GM18519 (cell line): ENCODE data around the gene RIOX2.
"Not testable (repeated sequence)": the region's sequence is repeated elsewhere in the genome, so short reads cannot be mapped to it uniquely, and the experiment has no call there.

Experiments used
- ATAC-seq: cut with Tn5 transposase; IDR thresholded peaks from one replicate; pipeline ENCODE4 v1.9.1; 2021; ENCODE audit warnings: mild to moderate bottlenecking, moderate library complexity; ENCODE audit not compliant: unreplicated experiment, low FRiP score

Gene RIOX2

DNA sequence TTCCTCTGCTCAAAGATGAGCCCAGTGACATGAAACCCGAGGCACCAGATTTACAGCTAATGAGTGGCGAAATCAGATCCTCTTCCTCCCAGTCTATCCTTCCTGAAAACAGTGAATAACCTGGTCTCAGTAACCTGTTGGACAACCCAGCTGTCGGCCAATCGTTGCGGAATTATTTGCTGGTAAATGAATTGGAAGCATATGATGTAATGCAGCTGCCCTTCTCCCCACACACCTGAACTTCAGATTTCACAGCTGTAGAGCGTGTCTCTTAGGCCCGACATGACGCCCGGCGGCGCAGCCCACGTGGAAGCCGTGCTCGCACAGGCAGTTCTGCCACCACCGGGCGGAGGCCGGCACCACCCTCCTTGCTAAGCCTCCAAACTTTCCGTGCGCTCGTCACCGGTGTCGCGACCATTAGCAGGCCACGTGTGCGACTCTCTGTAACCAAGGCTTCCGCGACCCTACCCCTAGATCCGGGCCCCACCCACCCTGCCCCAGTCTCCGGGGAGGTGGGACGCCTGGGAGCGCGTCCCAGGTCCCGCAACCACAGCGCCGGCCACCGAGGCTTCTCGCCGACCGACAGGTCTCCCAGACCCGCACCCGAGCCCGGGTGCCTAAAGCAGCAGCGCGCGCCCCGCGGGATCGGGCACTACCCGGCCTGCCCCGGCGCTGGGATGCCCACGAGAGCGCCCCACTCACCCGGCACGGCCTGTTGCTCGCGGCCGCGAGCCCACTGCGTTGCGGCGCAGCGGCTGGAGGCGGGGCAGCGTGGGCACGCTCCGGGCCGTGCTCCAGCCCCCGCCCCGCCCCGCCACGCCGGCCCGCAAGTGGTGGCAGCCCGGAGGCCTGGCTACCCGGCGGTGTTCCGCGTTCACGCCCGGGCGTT lies at the start of gene RIOX2:
Gene RIOX2 (minus strand): TSS at position 753 of the 889 bp plus-strand sequence. CDS start 4,838 bp downstream, outside the sequence.
- peak; percentile 85 for ATAC-seq

GRCh38 chr3:98020412-98020811 lies 48.2 kb upstream of the RIOX2 start:
- ATAC-seq = no peak

- ATAC-seq = no peak
These were observed 46.1 kb upstream of the RIOX2 start for GRCh38 chr3:98018301-98018700.

DNA sequence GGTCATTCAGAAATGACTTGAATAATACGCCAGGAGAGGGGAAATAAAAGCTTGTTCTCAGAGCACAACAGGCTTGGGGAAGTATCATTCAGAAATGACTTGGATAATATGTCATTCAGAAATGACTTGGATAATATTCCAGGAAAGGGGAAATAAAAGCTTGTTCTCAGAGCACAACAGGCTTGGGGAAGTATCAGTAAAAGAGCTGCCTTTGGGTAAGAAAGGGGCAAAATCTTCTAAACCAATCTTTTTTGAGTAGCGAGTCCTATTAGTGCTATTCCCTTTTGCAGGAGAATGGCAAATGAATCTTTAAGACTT lies 42.0 kb upstream of the RIOX2 start:
- no peak for ATAC-seq

DNA sequence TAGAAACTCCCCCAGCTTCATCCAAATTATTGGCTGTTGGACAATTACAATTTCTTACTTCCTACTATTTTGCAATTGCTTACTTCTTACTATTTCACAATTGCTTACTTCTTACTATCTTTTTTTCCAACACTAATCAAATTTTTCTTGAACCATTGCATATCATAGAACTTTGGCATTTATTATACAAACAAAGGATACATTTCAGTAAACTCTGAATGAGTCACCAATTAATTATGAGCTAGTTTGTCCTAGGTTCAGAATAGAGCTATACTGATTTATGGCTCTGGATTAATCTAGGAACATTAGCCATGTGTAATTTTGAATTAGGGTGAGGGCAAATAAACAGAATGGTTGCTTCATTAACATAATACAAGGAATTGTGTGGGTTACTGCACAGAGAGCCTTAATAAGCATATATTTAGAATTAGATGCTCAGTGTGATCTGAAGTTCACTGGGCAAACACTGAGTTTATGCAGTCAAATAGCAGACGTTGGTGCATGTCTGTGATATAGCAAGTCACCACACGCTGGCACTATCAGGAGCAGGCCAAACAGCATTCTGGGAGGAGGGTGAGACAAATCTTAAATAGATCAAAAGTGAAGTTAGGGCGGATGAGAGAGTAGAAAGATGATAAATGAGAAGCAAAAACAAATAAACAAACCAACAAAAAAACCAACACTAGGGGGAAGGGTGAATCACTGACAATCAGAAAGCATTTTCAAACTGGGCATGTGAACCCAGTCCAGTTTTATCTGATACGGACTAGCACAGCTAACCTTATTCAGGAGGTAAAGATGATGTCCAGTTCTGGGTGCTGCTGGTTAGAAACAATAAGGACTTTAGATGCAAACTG lies 41.4 kb upstream of the RIOX2 start:
- ATAC-seq = no peak

DNA sequence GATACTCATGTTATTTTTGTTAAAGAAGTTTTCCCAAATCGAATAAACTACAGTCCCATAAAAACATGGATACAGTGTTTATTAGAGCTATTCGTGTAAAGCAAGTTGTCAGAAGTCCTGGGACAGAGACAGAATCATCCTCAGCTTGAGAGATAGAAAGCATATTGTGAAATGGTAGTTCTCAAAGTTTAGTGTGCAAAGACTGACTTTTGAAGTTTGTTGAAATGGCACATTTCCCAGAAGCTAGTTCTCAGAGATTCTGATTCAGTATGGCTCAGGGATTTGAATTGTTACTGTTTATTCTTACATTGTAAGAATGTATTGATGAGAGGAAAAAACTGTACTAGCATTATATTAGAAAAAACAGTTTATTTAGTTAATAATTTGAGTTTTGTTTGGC lies 40.7 kb upstream of the RIOX2 start:
- ATAC-seq = no peak

DNA sequence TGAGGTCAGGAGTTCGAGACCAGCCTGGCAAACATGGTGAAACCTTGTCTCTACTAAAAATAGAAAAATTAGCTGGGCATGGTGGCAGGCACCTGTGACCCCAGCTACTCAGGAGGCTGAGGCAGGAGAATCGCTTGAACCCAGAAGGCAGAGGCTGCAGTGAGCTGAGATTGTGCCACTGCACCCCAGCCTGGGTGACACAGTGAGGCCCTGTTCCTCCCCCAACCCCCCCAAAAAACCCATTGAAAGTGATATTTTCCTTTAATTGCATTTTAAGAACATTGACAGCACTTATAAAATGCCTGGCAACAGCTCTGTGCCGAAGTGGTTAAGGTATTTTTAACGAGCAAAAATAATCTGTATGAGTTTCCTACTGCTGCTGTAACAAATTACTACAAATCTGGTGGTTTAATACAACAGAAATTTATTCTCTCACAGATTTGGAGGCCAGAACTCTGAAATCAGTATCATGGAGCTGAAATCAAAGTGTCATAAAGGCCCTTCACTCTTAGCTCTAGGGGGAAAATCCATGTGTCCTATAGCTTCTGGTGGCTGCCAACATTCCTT lies 38.7 kb upstream of the RIOX2 start:
- not testable (repeated sequence) for ATAC-seq

GRCh38 chr3:98010194-98010882 lies 38.1 kb upstream of the RIOX2 start:
- ATAC-seq = no peak

DNA sequence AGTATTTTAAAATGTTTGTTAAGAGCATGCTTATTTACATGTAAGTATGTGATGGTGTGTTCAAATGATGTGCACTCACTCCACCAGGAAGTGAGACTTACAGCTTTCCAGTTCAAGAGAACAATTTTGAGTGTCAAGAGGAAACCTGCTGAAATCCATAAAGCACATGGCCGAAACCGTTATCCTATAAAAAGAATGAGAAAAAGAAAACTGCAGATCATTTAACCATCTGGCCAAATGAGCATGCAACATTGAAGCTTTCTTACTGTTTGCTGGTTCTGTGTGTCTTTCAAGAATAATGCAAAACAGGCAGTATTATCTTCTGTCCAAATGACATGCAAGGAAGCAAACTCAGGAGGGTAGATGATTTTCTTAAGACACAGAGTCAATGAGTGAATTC lies 36.6 kb upstream of the RIOX2 start:
- ATAC-seq = peak; percentile 45

DNA sequence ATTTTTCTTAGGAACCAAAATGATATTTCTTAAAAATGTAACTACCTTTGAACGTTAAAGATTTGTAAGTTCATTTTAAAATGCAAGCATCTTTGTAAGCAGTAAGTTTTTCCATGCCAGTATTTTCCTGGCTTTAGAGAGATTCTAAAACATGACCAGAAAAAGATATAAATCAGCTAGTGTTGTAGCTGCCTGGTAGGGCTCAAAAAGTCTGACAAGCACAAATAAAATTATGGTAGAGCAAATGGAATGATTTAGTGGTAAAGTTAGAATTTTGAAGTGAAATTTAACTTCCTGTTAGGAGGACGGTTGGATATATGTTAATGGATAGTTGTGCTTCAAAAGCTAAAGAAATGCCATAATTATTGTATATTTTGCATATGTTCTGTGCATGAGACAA lies 33.2 kb upstream of the RIOX2 start:
- no peak for ATAC-seq

DNA sequence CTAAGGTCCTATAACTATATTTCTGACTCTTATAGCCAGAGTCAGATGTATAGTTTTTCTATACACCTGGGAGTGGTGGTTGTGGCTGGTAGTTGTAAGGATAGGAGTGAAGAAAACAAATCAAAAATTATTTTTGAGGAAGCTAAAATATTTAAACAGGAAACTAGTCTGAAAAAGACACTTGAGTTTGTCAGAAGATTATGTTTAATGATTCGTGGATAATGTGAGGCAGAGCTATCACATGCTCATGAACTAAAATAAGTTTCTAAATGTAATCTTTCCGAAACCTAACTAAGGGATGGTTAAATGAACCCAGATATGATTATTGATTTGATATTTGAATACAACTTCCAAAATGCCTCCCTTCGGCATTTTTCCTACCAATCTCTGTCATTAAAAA lies 32.5 kb upstream of the RIOX2 start:
- ATAC-seq = no peak

- ATAC-seq = peak; percentile 35
These were observed 31.2 kb upstream of the RIOX2 start for GRCh38 chr3:98003306-98003969.

- no peak for ATAC-seq
These were observed 30.5 kb upstream of the RIOX2 start for GRCh38 chr3:98002717-98003116.

GRCh38 chr3:97999994-98000393 lies 27.8 kb upstream of the RIOX2 start:
- no peak for ATAC-seq

DNA sequence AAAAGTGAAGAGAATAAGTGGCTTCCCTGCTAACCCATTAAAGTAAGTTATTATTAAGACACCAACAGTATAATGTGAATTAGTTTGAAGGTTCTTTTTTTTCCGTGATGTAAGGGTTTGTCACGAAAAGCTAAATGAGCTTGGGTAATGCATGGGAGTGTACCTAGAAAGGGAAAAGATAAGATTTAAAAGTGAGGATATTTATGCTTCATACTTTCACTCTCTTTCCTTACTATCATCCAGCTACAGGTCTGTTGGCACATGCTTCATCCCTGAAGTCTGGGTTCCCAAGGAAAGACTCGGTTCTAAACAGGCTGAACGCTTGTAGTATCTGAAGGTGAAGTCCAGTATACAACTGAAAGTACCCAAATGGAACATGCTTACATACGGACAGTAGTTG lies 26.9 kb upstream of the RIOX2 start:
- ATAC-seq = no peak

- ATAC-seq = no peak
These were observed 24.8 kb upstream of the RIOX2 start for GRCh38 chr3:97996988-97997387.

DNA sequence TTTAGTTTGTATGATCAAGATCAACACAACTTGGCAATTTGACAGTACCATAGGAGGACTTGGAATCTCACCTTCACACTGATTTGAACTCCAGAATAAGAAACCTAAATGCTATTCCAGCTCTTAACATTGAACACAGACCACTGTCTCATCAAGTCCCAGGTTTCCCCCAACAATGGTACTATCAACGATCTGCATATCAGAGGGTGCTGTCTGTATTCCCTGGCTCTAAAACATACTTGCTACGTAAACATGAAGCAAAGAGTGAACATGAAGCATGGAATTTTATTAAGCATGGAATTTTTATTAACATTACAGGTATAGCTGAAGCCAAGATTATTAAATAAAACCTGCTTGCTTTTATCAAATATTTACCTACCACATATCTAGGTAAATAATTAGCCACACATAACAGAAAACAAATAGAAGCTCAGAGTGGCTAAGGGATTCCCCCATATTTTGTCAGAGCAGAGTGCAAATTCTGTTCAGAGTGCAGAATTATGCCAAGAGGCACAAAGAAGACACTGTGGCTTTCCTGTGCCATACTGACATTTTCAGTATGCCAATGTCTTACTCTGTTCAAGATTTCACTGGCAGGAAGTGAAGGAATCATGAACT lies 22.2 kb upstream of the RIOX2 start:
- ATAC-seq = no peak

- ATAC-seq = no peak
These were observed 21.3 kb upstream of the RIOX2 start for GRCh38 chr3:97993526-97993925.

DNA sequence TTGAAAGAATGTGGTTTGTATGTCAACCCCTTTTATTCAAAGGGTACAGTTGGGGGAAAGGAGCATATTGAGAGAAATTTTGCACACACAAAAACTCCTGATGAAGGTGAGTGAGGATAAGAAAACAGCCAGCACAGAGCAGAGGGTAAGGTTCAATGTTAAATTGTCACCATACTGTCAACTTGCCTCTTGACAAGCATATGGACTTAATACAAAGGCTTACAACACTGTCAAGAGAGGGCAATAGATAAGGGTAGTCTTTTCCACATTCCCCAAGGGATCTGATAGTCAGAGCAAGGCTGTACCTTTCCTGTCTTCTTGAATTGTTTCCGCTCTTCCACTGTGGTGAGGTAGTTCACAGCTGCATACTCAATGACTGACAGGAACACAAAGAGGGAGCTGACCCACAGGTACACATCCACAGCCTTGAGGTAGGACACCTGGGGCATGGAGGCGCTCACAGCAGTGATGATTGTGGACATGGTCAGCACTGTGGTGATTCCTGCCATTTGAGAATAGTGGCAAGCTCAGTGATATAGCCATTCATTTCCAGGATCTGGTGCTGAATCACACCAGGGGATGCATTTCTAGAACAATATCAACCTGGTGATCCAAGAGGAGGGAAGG lies 20.4 kb upstream of the RIOX2 start:
- no peak for ATAC-seq
